Astrocyte of the cerebellum (primary cell): ENCODE measurements around the gene HECW1.

ENCODE experiments used
- DNase-seq: peaks from one replicate; pipeline ENCODE4 v3.0.0-alpha.2; 2011; ENCODE audit warnings: low read depth
- H3K4me3 ChIP-seq: 2 replicates; pipeline ENCODE4 v1.5.1; 2011; ENCODE audit warnings: mild to moderate bottlenecking, low read depth, low read length, moderate library complexity
- CTCF ChIP-seq: IDR thresholded peaks from 2 replicates; pipeline ENCODE4 v1.5.1; 2012; ENCODE audit warnings: low read length, low read depth, moderate library complexity, mild to moderate bottlenecking; ENCODE audit errors: missing control alignments
- in situ Hi-C: cut with HindIII; loops from 2 replicates; pipeline ENCODE4 v1.10.0; 2017; ENCODE audit warnings: low sequenced_read_pairs

HECW1 gene

GRCh38 chr7:43175570-43176200 is 63.2 kb downstream of the HECW1 start:
- DNase-seq: no peak
- in situ Hi-C loops: no loop called here
- TF ChIP-seq CTCF: no peak
- no peak overlapping the region for H3K4me3 ChIP-seq

GRCh38 chr7:43179393-43179792 is 66.9 kb downstream of the HECW1 start:
- TF ChIP-seq CTCF: no peak
- in situ Hi-C loops: no loop called here

GRCh38 chr7:43192806-43193460 is 80.5 kb downstream of the HECW1 start:
- in situ Hi-C loops: no loop called here
- TF ChIP-seq CTCF: no peak

More at GRCh38 chr7:43179393-43179792, 66.9 kb downstream of the HECW1 start:
- no peak for DNase-seq
- no peak overlapping the region for H3K4me3 ChIP-seq

GRCh38 chr7:43193893-43194292 is 81.4 kb downstream of the HECW1 start:
- no peak overlapping the region for H3K4me3 ChIP-seq
- no peak for DNase-seq
- in situ Hi-C loops: no loop called here
- no peak for TF ChIP-seq CTCF

More at GRCh38 chr7:43192806-43193460, 80.5 kb downstream of the HECW1 start:
- no peak overlapping the region for H3K4me3 ChIP-seq
- DNase-seq: no peak

GRCh38 chr7:43195256-43195655 is 82.8 kb downstream of the HECW1 start:
- TF ChIP-seq CTCF: no peak
- DNase-seq: no peak
- no peak overlapping the region for H3K4me3 ChIP-seq
- in situ Hi-C loops: no loop called here

- DNase-seq: no peak
- no peak overlapping the region for H3K4me3 ChIP-seq
- no peak for TF ChIP-seq CTCF
- in situ Hi-C loops: no loop called here
Observed at GRCh38 chr7:43195768-43196167, 83.3 kb downstream of the HECW1 start.
